Fibroblast of lung (primary cell): Measurements from ENCODE around the gene SMIM38. TPM values are rescaled to one million over a fixed set of nuclear protein-coding genes. Genes with fewer than 3 reads are reported as not detected.

Experiments
- DNase-seq, 2 donors: peaks; one replicate each; pipeline versions ENCODE4 v3.0.0 to v3.0.0-alpha.2; 2010; ENCODE audit warnings: low read depth in 2 of 2
- H2AFZ ChIP-seq: 2 replicates; pipeline ENCODE4 v1.5.1; 2012; ENCODE audit warnings: low read length, control low read depth, inconsistent platforms
- H3K27ac ChIP-seq: 2 replicates; pipeline ENCODE4 v1.5.1; 2011; ENCODE audit warnings: low read length, control low read depth; ENCODE audit not compliant: insufficient read depth
- H3K27me3 ChIP-seq: 2 replicates; pipeline ENCODE4 v1.5.1; 2011; ENCODE audit warnings: mild to moderate bottlenecking, low read length; ENCODE audit not compliant: control insufficient read depth, insufficient read depth
- H3K36me3 ChIP-seq: 2 replicates; pipeline ENCODE4 v1.5.1; 2011; ENCODE audit warnings: low read length; ENCODE audit not compliant: control insufficient read depth, insufficient read depth
- H3K4me1 ChIP-seq: 2 replicates; pipeline ENCODE4 v1.5.1; 2011; ENCODE audit warnings: low read length; ENCODE audit not compliant: control insufficient read depth, insufficient read depth; ENCODE audit errors: extremely low read depth
- H3K4me2 ChIP-seq: 2 replicates; pipeline ENCODE4 v1.5.1; 2011; ENCODE audit warnings: low read length, control low read depth; ENCODE audit not compliant: insufficient read depth; ENCODE audit errors: extremely low read depth
- H3K4me3 ChIP-seq, 4 experiments: fragments of 200-600 bp in 1 of 4; sonication (generic) in 1 of 4; replicated peaks in 1 of 4; 2 replicates each; pipeline ENCODE4 v1.5.1; 2011 to 2016; ENCODE audit warnings: low read length in 4 of 4, low read depth in 3 of 4, mild to moderate bottlenecking in 3 of 4, control low read depth in 2 of 4, inconsistent platforms in 1 of 4, mixed read lengths in 1 of 4; ENCODE audit not compliant: insufficient read depth in 1 of 4; ENCODE audit errors: control extremely low read depth in 1 of 4
- H3K79me2 ChIP-seq: 2 replicates; pipeline ENCODE4 v1.5.1; 2012; ENCODE audit warnings: mild to moderate bottlenecking, low read length, inconsistent platforms; ENCODE audit not compliant: control insufficient read depth, insufficient read depth
- H3K9ac ChIP-seq: 2 replicates; pipeline ENCODE4 v1.5.1; 2011; ENCODE audit warnings: mild to moderate bottlenecking, low read length, control low read depth; ENCODE audit not compliant: insufficient read depth
- H3K9me3 ChIP-seq: 2 replicates; pipeline ENCODE4 v1.5.1; 2012; ENCODE audit warnings: low read depth, low read length; ENCODE audit not compliant: control insufficient read depth, insufficient read depth
- H4K20me1 ChIP-seq: 2 replicates; pipeline ENCODE4 v1.5.1; 2011; ENCODE audit warnings: low read length; ENCODE audit not compliant: control insufficient read depth, insufficient read depth; ENCODE audit errors: extremely low read depth
- CTCF ChIP-seq, 2 donors: IDR thresholded peaks in 1 of 2; conservative IDR thresholded peaks in 1 of 2; 1 replicate in 1 of 2; 2 replicates in 1 of 2; pipeline ENCODE4 v1.5.1; 2011 to 2012; ENCODE audit warnings: low read length in 2 of 2, control low read depth in 1 of 2, inconsistent platforms in 1 of 2, low read depth in 1 of 2, mild to moderate bottlenecking in 1 of 2
- EZH2 ChIP-seq: IDR thresholded peaks from 2 replicates; pipeline ENCODE4 v1.5.1; 2012; ENCODE audit warnings: low read length, control low read depth, mild to moderate bottlenecking; ENCODE audit errors: missing control alignments
- polyA plus RNA-seq, 2 donors: library from polyadenylated mRNA; depleted of rRNA in 1 of 2; stranded (reverse) in 1 of 2; unstranded in 1 of 2; fragments of >200 nt; gene quantifications; 2 replicates each; pipeline ENCODE4 v1.2.1, GENCODE V29; 2011 to 2012; ENCODE audit warnings: missing spikeins in 1 of 2
- total RNA-seq: library from RNA; depleted of rRNA; stranded (reverse); fragments of >200 nt; gene quantifications from 2 replicates; pipeline ENCODE4 v1.2.1, GENCODE V29; 2014

SMIM38 gene
- total and polyA plus RNA-seq, 2 donors (not counting 1 experiment from before 2014, with no cell fraction given) = 0.06 to 0.33 TPM

DNA sequence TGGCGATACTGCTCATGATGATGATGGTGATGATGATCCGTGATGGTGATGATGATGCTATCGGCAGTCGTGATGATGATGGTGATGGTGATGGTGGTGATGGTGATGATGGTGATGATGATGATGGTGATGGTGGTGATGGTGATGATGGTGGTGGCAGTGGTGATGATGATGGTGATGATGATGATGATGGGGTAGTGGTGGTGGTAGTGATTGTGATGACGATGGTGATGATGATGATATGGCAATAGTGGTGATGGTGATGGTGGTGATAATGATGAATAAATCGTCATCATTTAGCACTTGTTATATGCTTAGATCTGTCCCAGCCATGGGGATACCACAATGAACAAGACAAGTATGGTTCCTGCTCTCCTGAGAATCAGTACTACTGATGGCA, 39.2 kb downstream of the SMIM38 start:
- H3K27me3 ChIP-seq = peaks cover 4% of the 10 kb centered on the region
- DNase-seq = no peak
- no peaks in the 10 kb centered on the region for H4K20me1 ChIP-seq
- no peak for TF ChIP-seq CTCF (conservative IDR thresholded peaks at IDR 0.05 in 1 of 2, IDR thresholded peaks at IDR 0.05 in 1 of 2; ENCODE audit: low read depth in 1 of 2, low read length in 2 of 2)
- no peak for TF ChIP-seq EZH2
- H3K9ac ChIP-seq = no peak overlapping the region
- H3K4me3 ChIP-seq = no peak overlapping the region
- no peak overlapping the region for H3K27ac ChIP-seq
- no peaks in the 10 kb centered on the region for H3K36me3 ChIP-seq
- no peaks in the 10 kb centered on the region for H3K9me3 ChIP-seq
- no peak overlapping the region for H2AFZ ChIP-seq
- H3K79me2 ChIP-seq = no peaks in the 10 kb centered on the region
- H3K4me1 ChIP-seq = no peaks in the 10 kb centered on the region
- H3K4me2 ChIP-seq = no peak overlapping the region

GRCh38 chr11:69195824-69196782, 40.4 kb downstream of the SMIM38 start:
- no peaks in the 10 kb centered on the region for H3K36me3 ChIP-seq
- no peak for DNase-seq
- H3K79me2 ChIP-seq = no peaks in the 10 kb centered on the region
- H3K4me3 ChIP-seq = no peak overlapping the region
- no peak overlapping the region for H3K9ac ChIP-seq
- no peak overlapping the region for H2AFZ ChIP-seq
- no peaks in the 10 kb centered on the region for H3K9me3 ChIP-seq
- H3K27ac ChIP-seq = no peak overlapping the region
- H3K4me2 ChIP-seq = no peak overlapping the region
- peaks cover 4% of the 10 kb centered on the region for H3K27me3 ChIP-seq
- no peaks in the 10 kb centered on the region for H3K4me1 ChIP-seq
- TF ChIP-seq CTCF (conservative IDR thresholded peaks at IDR 0.05 in 1 of 2, IDR thresholded peaks at IDR 0.05 in 1 of 2; ENCODE audit: low read depth in 1 of 2, low read length in 2 of 2) = no peak
- no peak for TF ChIP-seq EZH2
- no peaks in the 10 kb centered on the region for H4K20me1 ChIP-seq

DNA sequence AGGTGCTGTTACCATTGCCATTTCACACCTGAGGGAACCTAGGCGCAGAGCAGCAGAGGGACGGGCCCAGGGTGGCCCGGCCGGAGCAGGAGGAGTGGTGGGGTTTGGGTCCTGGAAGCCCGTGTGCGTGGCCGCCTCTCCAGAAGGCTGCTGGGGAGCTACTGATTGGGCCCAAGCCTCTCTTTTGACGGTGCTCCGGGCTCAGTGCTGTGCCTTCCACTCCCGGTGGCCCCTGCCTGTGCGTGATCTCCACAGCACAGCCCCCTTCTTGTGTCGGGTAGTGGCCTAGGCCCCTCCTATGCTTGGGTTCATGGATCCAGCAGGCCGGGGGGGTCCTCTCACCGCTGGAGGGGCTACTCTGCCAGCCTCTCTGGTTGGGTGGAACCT, 41.0 kb downstream of the SMIM38 start:
- H2AFZ ChIP-seq = no peak overlapping the region
- H4K20me1 ChIP-seq = no peaks in the 10 kb centered on the region
- no peak overlapping the region for H3K4me3 ChIP-seq
- DNase-seq = no peak
- no peaks in the 10 kb centered on the region for H3K79me2 ChIP-seq
- H3K27ac ChIP-seq = no peak overlapping the region
- H3K4me1 ChIP-seq = no peaks in the 10 kb centered on the region
- no peaks in the 10 kb centered on the region for H3K9me3 ChIP-seq
- H3K36me3 ChIP-seq = no peaks in the 10 kb centered on the region
- H3K27me3 ChIP-seq = peaks cover 4% of the 10 kb centered on the region
- TF ChIP-seq EZH2 (no peak), CTCF (conservative IDR thresholded peaks at IDR 0.05 in 1 of 2, IDR thresholded peaks at IDR 0.05 in 1 of 2; ENCODE audit: low read depth in 1 of 2, low read length in 2 of 2) (no peak)
- no peak overlapping the region for H3K9ac ChIP-seq
- H3K4me2 ChIP-seq = no peak overlapping the region
